Panc1 (cell line): ENCODE data around the gene C1D.

Source experiments
- CTCF ChIP-seq: fragments of 450-650 bp; IDR thresholded peaks from 2 replicates; pipeline ENCODE4 v1.5.1; 2017; ENCODE audit warnings: mild to moderate bottlenecking
- POLR2AphosphoS5 ChIP-seq: IDR thresholded peaks from 2 replicates; pipeline ENCODE4 v1.6.1; 2012; ENCODE audit warnings: mild to moderate bottlenecking, low read depth, low read length, moderate library complexity
- TCF7L2 ChIP-seq: IDR thresholded peaks from 2 replicates; pipeline ENCODE4 v1.6.1; 2011; ENCODE audit warnings: mild to moderate bottlenecking, low read depth, low read length, inconsistent platforms

DNA sequence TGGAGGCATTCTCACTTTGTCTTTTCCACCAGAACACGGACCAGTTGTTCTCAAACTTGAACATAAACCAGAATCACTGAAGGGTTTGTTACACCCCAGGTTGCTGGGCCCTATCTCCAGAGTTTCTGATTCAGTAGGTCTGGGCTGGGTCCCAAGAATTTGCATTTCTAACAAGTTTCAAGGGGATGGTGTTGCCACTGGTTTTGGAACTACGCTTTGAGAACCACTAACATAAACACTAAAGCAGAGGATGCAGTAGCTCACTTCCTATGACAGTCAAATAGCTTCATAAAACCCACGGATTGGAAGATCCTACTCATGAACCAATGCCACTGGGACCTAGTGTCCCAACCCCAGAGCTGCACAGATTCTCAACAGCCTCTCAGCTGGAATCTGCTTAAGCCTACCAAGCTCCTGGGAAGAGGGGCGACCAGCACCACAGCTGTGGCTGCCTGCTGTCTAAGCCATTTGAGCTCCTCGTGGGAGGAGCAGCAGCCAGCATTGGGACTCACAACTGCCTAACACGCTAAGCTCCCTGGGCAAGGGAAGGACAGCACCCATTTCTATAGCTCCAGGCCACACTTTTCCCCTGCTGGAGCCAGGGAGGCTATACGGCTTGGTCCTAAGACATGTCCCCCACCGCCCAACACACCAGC, 62.5 kb downstream of the C1D start:
- TF ChIP-seq CTCF (no peak), TCF7L2 (no peak), POLR2AphosphoS5 (no peak)
